ENCODE data around the gene FKBP4.
A peak's percentile ranks its signal among the peaks of the same experiment; 100 is the strongest.

Gene FKBP4

DNA sequence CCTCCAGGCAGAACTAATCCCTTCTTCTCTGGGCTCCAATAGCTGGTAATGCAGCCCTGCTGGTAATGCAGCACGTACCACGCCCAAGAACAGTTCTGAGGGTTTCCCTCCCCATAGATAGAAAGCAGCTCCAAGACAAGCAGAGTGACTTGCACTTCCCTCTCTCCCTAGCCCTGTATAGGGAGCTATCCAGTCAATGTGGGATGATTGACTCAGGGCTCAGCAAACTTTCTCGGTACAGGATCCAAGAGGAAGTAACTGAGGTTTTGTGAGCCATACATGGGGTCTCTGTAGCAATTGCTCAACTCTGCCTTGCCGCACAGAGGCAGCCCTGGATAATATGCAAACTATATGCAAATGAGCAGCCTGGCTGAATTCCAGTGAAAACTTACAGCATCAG lies 15.5 kb upstream of the FKBP4 start:
- DNase-seq (ENCODE audit: low read depth, low spot score): peak; percentile 42

DNA sequence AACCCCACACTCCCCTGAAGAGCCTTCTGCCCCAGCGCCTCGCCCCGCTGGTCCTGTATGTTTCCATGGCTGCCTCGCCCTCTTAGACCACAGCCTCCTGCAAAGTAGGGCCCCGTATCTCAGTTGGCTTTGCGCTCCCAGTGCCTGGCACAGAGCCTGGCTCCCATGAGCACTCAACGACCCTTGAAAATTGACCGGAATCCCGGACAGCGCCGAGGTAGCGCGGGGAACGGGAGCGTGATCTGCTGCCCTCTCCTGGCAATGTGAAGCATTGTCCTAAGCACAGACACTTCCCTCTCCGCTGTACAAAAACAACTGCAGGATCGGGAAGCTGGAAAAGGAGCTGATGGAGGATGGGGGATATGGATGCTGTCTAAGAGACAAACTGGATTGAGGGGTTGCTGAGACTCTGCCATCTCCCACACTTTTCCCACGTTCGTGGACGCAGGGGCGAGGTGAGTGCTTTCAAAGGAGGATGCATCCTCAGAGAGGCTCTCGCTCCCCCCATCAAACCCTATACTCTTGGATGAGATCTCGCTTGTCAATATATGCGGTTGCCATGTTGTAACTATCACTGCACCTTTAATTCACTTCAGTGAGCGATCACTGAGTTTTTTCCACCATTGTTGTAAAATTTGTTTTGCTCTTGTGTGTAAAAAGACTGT lies 10.7 kb upstream of the FKBP4 start:
- DNase-seq (ENCODE audit: low read depth, low spot score): peak; percentile 79

- no peak for DNase-seq (ENCODE audit: low read depth, low spot score)
Measured at GRCh38 chr12:2785017-2785416, 9.8 kb upstream of the FKBP4 start.

GRCh38 chr12:2791089-2791488 lies 3.7 kb upstream of the FKBP4 start:
- no peak for DNase-seq (ENCODE audit: low read depth, low spot score)

DNA sequence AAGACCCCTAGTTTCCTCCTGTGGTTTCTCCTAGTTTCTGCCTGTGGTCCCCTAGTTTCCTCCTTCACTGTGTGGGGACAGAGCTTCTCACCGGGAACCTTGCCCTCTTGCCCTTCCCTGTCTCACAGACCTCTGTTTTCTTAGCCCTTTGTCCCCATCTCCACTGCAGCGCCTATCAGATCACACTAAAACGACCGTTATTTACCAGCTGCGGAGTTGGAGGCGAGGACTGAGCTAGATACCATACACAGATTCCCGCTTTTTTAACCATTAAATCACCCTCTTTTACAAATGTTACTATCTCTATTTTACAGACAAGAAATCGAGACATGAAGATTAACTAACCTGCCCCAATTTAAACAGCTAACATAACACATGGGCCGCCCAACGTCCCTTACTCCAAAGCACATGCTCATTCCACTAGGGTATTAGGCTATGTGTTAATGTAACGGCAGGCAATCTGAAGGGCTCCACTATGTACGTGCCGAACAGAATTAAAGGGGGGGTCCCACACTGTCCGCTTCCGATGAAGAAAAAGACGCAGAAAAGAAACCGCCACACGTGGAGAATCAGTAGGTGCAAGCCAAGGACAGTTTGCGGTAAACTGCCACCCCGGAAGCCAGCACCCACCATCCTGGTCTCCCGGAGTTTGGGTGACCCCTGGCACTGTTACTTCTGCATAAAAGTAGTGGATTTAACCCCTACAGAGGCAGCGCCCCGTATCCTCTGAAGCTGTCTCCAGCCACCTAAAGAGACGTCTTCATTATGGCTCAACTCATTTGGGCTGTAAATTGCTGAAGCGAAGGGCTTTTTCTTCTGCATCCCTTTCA lies 1.9 kb upstream of the FKBP4 start:
- no peak for DNase-seq (ENCODE audit: low read depth, low spot score)

- no peak for DNase-seq (ENCODE audit: low read depth, low spot score)
Measured at GRCh38 chr12:2793561-2793960, 1.2 kb upstream of the FKBP4 start.

GRCh38 chr12:2794191-2794735 lies 507 bp upstream of the FKBP4 start:
- DNase-seq (ENCODE audit: low read depth, low spot score): no peak

- peak; percentile 65 for DNase-seq (ENCODE audit: low read depth, low spot score)
Measured at GRCh38 chr12:2795291-2796186, 769 bp downstream of the FKBP4 start.

DNA sequence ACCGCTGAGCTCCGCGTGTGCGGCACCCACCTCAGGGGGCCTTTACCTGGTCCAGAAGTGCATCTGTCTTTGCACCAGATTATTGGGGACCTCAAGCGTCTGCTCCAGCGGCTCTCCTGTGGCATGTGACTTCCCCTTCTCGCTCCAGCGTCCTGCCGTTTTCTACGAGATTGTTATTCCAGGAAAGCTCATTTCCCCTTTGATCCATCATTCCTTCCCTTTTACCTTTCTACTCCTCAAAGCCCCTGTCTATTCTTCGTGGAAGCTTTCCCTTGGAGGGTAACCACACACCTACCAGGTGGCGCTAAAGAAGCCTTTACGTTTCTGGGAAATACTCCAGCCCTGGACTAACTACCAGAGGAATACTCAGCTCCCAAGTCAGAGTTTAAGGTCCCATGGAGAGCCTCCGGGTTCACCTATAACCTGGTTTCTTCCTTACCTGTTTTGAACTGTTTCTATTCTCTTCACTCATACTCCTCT lies 1.5 kb downstream of the FKBP4 start:
- no peak for DNase-seq (ENCODE audit: low read depth, low spot score)

GRCh38 chr12:2797721-2798418 lies 3.1 kb downstream of the FKBP4 start:
- DNase-seq (ENCODE audit: low read depth, low spot score): no peak

GRCh38 chr12:2800046-2800570 lies 5.3 kb downstream of the FKBP4 start:
- DNase-seq (ENCODE audit: low read depth, low spot score): no peak

- DNase-seq (ENCODE audit: low read depth, low spot score): no peak
Measured at GRCh38 chr12:2801044-2801783, 6.4 kb downstream of the FKBP4 start.

DNA sequence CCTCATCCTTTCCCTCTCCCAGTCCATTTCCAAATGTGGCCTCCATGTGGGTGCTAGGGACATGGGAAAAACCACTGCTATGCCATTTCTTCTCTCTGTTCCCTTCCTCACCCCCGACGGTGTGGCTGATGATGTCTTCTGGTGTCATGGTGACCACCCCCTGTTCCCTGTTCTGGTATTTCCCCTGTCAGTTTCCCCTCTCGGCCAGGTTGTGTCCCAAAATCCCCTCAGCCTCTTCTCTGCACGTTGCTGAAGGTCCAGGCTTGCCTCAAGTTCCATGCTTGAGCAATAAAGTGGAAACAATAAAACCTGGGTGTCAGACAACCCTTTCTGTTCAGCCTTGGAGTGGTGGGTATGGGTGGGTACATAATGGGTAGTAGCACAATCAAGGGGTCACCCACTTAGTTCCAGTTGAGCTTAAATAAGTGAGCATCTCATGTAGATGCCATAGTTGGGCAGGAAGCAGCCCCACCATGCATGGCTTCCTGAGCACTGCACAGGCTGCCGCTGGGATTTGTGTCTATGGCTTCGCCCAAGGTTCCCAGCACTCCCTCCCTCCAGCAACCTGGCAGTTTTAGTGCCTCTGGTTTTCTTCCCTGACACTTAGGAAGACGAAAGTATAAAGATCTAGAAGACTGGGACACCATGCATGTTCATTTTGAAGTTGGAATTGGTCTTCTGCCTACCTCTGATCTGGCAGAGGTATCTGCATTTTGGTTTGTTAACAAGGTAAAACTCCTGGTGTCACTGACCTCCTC lies 9.0 kb downstream of the FKBP4 start:
- DNase-seq (ENCODE audit: low read depth, low spot score): no peak

- DNase-seq (ENCODE audit: low read depth, low spot score): no peak
Measured at GRCh38 chr12:2804393-2805142, 9.8 kb downstream of the FKBP4 start.

DNA sequence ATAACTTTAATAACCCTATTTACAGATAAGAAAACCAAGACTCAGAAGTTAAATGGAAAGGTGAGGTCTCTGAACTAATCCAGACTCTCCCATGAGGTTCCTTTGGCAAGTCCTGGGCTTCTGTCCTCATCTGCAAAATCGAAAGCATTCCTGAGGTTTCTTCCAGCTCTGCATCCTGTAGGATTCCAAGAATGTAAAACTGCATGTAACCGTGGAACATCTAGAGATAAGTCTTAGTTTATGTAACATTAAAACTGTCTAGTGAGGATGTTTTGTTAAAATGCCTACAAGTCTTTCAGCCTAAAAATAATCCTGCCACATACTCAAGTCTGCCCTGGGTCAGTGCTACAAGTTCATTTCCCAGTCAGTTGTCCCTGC lies 10.4 kb downstream of the FKBP4 start:
- no peak for DNase-seq (ENCODE audit: low read depth, low spot score)

DNA sequence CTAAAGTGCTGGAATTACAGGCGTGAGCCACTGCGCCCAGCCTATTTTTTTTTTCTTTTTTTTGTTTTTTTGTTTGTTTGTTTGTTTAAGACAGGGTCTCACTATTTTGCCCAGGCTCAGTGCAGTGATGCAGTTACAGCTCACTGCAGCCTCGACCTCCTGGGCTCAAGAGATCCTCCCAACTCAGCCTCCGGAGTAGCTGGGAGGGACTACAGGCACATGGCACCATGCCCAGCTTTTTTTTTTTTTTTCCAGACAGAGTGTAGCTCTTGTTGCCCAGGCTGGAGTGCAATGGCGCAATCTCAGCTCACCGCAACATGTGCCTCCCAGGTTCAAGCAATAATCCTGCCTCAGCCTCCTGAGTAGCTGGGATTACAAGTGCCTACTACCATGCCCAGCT lies 11.9 kb downstream of the FKBP4 start:
- DNase-seq (ENCODE audit: low read depth, low spot score): no peak

DNA sequence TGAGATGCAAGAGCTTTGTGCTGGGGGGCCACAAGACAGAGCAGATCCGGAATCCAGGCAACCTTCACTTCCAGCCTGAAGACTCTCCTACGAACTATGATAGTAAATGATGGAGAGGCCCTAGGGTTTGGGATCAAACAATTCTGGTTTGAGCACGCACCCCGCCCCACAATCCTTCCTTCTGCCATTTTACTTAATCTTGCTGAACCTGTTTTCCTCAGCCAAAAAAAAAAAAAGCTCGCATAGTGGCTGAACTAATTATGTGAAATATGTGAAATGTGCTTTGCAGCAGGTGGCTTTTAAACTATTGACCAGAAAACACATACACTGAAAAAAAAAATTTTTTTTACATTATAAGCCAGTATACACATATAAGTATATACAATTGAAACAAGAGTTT lies 17.0 kb downstream of the FKBP4 start:
- DNase-seq (ENCODE audit: low read depth, low spot score): no peak

DNA sequence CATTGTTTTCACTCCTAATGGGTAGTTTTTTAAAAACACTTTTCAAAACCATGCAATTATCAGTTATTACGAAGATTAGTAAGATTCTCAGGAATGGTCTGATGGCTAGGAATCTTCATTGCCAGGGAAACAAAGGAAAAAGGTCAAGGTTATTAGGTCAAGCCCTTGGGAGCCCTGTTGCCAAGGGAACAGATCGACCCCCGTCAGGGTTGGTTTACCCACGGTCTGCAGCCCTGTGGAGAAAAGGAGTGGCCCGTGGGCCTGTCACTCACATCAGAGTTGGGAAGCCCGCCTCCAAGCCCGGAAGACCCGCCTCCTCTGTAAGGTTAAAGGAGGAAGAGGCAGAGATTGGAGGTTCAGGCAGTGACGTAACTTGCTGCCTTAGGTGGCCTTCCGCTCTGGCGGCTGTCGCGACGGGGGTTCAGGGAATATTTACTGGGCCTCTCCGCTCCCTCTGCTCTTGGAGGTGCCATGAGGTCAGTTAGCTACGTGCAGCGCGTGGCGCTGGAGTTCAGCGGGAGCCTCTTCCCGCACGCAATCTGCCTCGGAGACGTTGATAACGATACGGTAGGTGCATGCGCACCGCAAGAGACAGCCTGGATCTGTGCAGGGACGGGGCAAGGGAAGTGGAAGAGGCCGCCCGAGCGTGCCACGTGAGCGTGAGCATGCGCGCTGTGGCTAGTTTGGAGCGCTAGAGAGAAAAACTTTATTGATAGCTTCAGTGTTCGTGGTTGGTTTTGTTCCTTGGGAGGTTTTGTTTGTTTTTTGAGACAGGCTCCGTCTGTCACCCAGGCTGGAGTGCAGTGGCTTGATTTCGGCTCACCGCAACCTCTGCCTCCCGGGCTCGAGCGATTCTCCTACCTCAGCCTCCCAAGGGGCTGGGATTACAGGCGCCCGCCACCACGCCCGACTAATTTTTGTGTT lies 17.8 kb downstream of the FKBP4 start, which contains the start of gene ITFG2:
TSS of gene ITFG2 (plus strand) at position 379 of the 924 bp plus-strand sequence. CDS start at position 472, 93 bp downstream.
- DNase-seq (ENCODE audit: low read depth, low spot score): peak; percentile 99
